H1 (cell line): Measurements from ENCODE around the gene HEBP1. TPM values are rescaled to one million over a fixed set of nuclear protein-coding genes. Genes with fewer than 3 reads are reported as not detected.

Source experiments
- CTCF ChIA-PET: fragments of 300-600 bp; sonication (Branson Sonifier 250); formaldehyde crosslinking; loops from one replicate; lab custom pipeline; 2021; ENCODE audit not compliant: partially characterized antibody; lab: Charles Lee
- POLR2A ChIA-PET: fragments of 300-600 bp; sonication (Branson Sonifier 250); formaldehyde crosslinking; loops from one replicate; lab custom pipeline; 2021; ENCODE audit warnings: inconsistent platforms; ENCODE audit not compliant: partially characterized antibody; lab: Charles Lee
- DNase-seq, 2 experiments: peaks; one replicate each; pipeline versions ENCODE4 v3.0.0 to v3.0.0-alpha.2; 2010 to 2022; ENCODE audit warnings: low spot score in 2 of 2, low read depth in 1 of 2, mixed read lengths in 1 of 2
- FAIRE-seq: peaks from 2 replicates; lab custom pipeline; 2011; peaks lifted over from hg19 to GRCh38; lab: Jason Lieb, UNC
- H2AFZ ChIP-seq: 2 replicates; pipeline ENCODE4 v1.8.1; 2012; ENCODE audit warnings: low read length, inconsistent platforms
- H2AK5ac ChIP-seq: 2 replicates; pipeline ENCODE4 v1.6.1; 2013; ENCODE audit warnings: low read depth, low read length
- H2BK120ac ChIP-seq: replicated peaks from 2 replicates; pipeline ENCODE3; 2013; ENCODE audit warnings: low read depth, low read length, inconsistent platforms
- H2BK12ac ChIP-seq: 2 replicates; pipeline ENCODE4 v1.6.1; 2013; ENCODE audit warnings: low read depth, low read length
- H2BK15ac ChIP-seq: 2 replicates; pipeline ENCODE4 v1.6.1; 2013; ENCODE audit warnings: low read length
- H2BK20ac ChIP-seq: 2 replicates; pipeline ENCODE4 v1.6.1; 2013; ENCODE audit warnings: low read length
- H2BK5ac ChIP-seq: 2 replicates; pipeline ENCODE4 v1.6.1; 2013; ENCODE audit warnings: low read depth, low read length
- H3K14ac ChIP-seq: 2 replicates; pipeline ENCODE4 v1.6.1; 2013; ENCODE audit warnings: inconsistent platforms; ENCODE audit not compliant: insufficient read length
- H3K18ac ChIP-seq: 2 replicates; pipeline ENCODE4 v1.6.1; 2013; ENCODE audit warnings: low read length; ENCODE audit errors: extremely low read depth
- H3K23ac ChIP-seq: 2 replicates; pipeline ENCODE4 v1.6.1; 2013; ENCODE audit warnings: inconsistent platforms; ENCODE audit not compliant: insufficient read length
- H3K23me2 ChIP-seq: 2 replicates; pipeline ENCODE4 v1.6.1; 2013; ENCODE audit warnings: low read depth, low read length
- H3K27ac ChIP-seq: 2 replicates; pipeline ENCODE4 v1.6.1; 2011; ENCODE audit warnings: low read depth, low read length, inconsistent platforms
- H3K27me3 ChIP-seq, 4 experiments: replicated peaks in 1 of 4; 1 replicate in 1 of 4; 2 replicates in 3 of 4; pipeline versions ENCODE4 v1.6.1 to v1.8.1; 2011 to 2013; ENCODE audit warnings: low read length in 3 of 4, mild to moderate bottlenecking in 3 of 4, inconsistent platforms in 2 of 4, mixed read lengths in 2 of 4, moderate library complexity in 1 of 4; ENCODE audit not compliant: control insufficient read depth in 3 of 4, insufficient read depth in 3 of 4; ENCODE audit errors: extremely low read depth in 1 of 4
- H3K36me3 ChIP-seq, 4 experiments: 2 replicates each; pipeline versions ENCODE4 v1.6.1 to v1.8.1; 2011 to 2013; ENCODE audit warnings: mild to moderate bottlenecking in 4 of 4, low read length in 3 of 4, moderate library complexity in 2 of 4, control low read depth in 1 of 4, inconsistent platforms in 1 of 4; ENCODE audit not compliant: insufficient read depth in 4 of 4, control insufficient read depth in 2 of 4
- H3K4ac ChIP-seq: replicated peaks from 2 replicates; pipeline ENCODE3; 2013; ENCODE audit warnings: low read length, low read depth, mixed read lengths, inconsistent platforms; ENCODE audit not compliant: insufficient read length
- H3K4me1 ChIP-seq, 4 experiments: replicated peaks in 1 of 4; 1 replicate in 1 of 4; 2 replicates in 3 of 4; pipeline versions ENCODE4 v1.6.1 to v1.8.1; 2011 to 2013; ENCODE audit warnings: low read length in 3 of 4, inconsistent platforms in 2 of 4, mixed read lengths in 1 of 4; ENCODE audit not compliant: insufficient read depth in 4 of 4, control insufficient read depth in 3 of 4
- H3K4me2 ChIP-seq, 2 experiments: 2 replicates each; pipeline versions ENCODE4 v1.6.1 to v1.8.1; 2011 to 2013; ENCODE audit warnings: low read depth in 2 of 2, low read length in 2 of 2, control low read depth in 1 of 2, inconsistent platforms in 1 of 2, mild to moderate bottlenecking in 1 of 2; ENCODE audit not compliant: insufficient read depth in 1 of 2
- H3K4me3 ChIP-seq, 4 experiments: fragments of 200-600, 300-600 bp in 1 of 4; sonication (generic), shearing (Covaris generic), sonication (Bioruptor Twin) in 1 of 4; 2 replicates each; pipeline versions ENCODE4 v1.5.1 to v1.8.1; 2011 to 2016; ENCODE audit warnings: low read length in 4 of 4, low read depth in 3 of 4, control low read depth in 2 of 4, inconsistent platforms in 2 of 4, mild to moderate bottlenecking in 2 of 4, mixed read lengths in 1 of 4, moderate library complexity in 1 of 4; ENCODE audit not compliant: insufficient read depth in 2 of 4; ENCODE audit errors: extremely low read depth in 1 of 4
- H3K56ac ChIP-seq: replicated peaks from 2 replicates; pipeline ENCODE3; 2013; ENCODE audit warnings: low read depth, mild to moderate bottlenecking, mixed read lengths, low read length, inconsistent platforms; ENCODE audit not compliant: insufficient read length
- H3K79me1 ChIP-seq: 2 replicates; pipeline ENCODE4 v1.6.1; 2013; ENCODE audit warnings: low read depth, low read length, control low read depth
- H3K79me2 ChIP-seq, 2 experiments: 2 replicates each; pipeline versions ENCODE4 v1.6.1 to v1.8.1; 2012 to 2013; ENCODE audit warnings: low read length in 2 of 2, mild to moderate bottlenecking in 2 of 2, inconsistent platforms in 1 of 2; ENCODE audit not compliant: insufficient read depth in 2 of 2, control insufficient read depth in 1 of 2
- H3K9ac ChIP-seq, 4 experiments: replicated peaks in 1 of 4; 1 replicate in 1 of 4; 2 replicates in 3 of 4; pipeline versions ENCODE4 v1.6.1 to v1.8.1; 2011 to 2013; ENCODE audit warnings: low read depth in 3 of 4, low read length in 3 of 4, control low read depth in 2 of 4, mild to moderate bottlenecking in 2 of 4, moderate library complexity in 2 of 4, inconsistent platforms in 1 of 4; ENCODE audit errors: extremely low read depth in 1 of 4
- H3K9me3 ChIP-seq, 2 experiments: 2 replicates each; pipeline versions ENCODE4 v1.6.1 to v1.8.1; 2012 to 2013; ENCODE audit warnings: mild to moderate bottlenecking in 2 of 2, moderate library complexity in 2 of 2, control low read depth in 1 of 2, inconsistent platforms in 1 of 2, low read depth in 1 of 2, low read length in 1 of 2, mixed read lengths in 1 of 2; ENCODE audit not compliant: insufficient read depth in 2 of 2
- H4K20me1 ChIP-seq, 2 experiments: replicated peaks in 1 of 2; 2 replicates each; pipeline versions ENCODE3 to v1.8.1; 2011 to 2013; ENCODE audit warnings: inconsistent platforms in 2 of 2, low read length in 2 of 2, mild to moderate bottlenecking in 1 of 2; ENCODE audit not compliant: insufficient read depth in 2 of 2, control insufficient read depth in 1 of 2
- H4K5ac ChIP-seq: 2 replicates; pipeline ENCODE4 v1.6.1; 2013; ENCODE audit warnings: low read length, low read depth, mixed read lengths, inconsistent platforms; ENCODE audit not compliant: insufficient read length
- H4K8ac ChIP-seq: 2 replicates; pipeline ENCODE4 v1.8.0; 2013; ENCODE audit warnings: mild to moderate bottlenecking, moderate library complexity, low read length, inconsistent platforms; ENCODE audit not compliant: insufficient read depth; ENCODE audit errors: extremely low read depth
- H4K91ac ChIP-seq: replicated peaks from 2 replicates; pipeline ENCODE3; 2013; ENCODE audit warnings: low read length, mixed read lengths, inconsistent platforms; ENCODE audit not compliant: insufficient read length
- CBX5 ChIP-seq: fragments of 300-800, 300-1000 bp; sonication (generic); IDR thresholded peaks from 2 replicates; pipeline ENCODE4 v1.7.1; 2016; ENCODE audit warnings: antibody characterized with exemption, low read length, low read depth
- CHD2 ChIP-seq: IDR thresholded peaks from 2 replicates; pipeline ENCODE4 v1.6.1; 2012; ENCODE audit warnings: low read length, improper control_type of control experiment
- CREB1 ChIP-seq: IDR thresholded peaks from 2 replicates; pipeline ENCODE4 v1.6.1; 2012; ENCODE audit warnings: inconsistent platforms
- GABPA ChIP-seq: IDR thresholded peaks from 2 replicates; pipeline ENCODE4 v1.6.1; 2011; ENCODE audit warnings: mild to moderate bottlenecking, low read length, moderate library complexity, borderline replicate concordance; ENCODE audit not compliant: insufficient read depth
- GTF2F1 ChIP-seq: IDR thresholded peaks from 2 replicates; pipeline ENCODE4 v1.6.1; 2012; ENCODE audit warnings: low read depth, low read length, improper control_type of control experiment, borderline replicate concordance
- KDM4A ChIP-seq: IDR thresholded peaks from one replicate; pipeline ENCODE4 v1.7.1; 2012; ENCODE audit warnings: low read depth, mild to moderate bottlenecking, moderate library complexity, low read length, inconsistent platforms; ENCODE audit not compliant: severe bottlenecking
- POLR2A ChIP-seq, 2 experiments: IDR thresholded peaks; 1 replicate in 1 of 2; 2 replicates in 1 of 2; pipeline ENCODE4 v1.6.1; 2011; ENCODE audit warnings: low read depth in 2 of 2, low read length in 2 of 2, mild to moderate bottlenecking in 2 of 2; ENCODE audit errors: control extremely low read depth in 1 of 2
- RBBP5 ChIP-seq: IDR thresholded peaks from 2 replicates; pipeline ENCODE4 v1.7.1; 2012; ENCODE audit warnings: low read depth, mild to moderate bottlenecking, inconsistent platforms, low read length, moderate library complexity, borderline replicate concordance
- SIN3A ChIP-seq, 2 experiments: IDR thresholded peaks in 1 of 2; conservative IDR thresholded peaks in 1 of 2; 2 replicates each; pipeline ENCODE4 v1.6.1; 2011 to 2012; ENCODE audit warnings: low read length in 2 of 2, improper control_type of control experiment in 1 of 2, low read depth in 1 of 2, mild to moderate bottlenecking in 1 of 2
- SIRT6 ChIP-seq: IDR thresholded peaks from one replicate; pipeline ENCODE4 v1.7.1; 2012; ENCODE audit warnings: low read length, inconsistent platforms
- SIX5 ChIP-seq: IDR thresholded peaks from 2 replicates; pipeline ENCODE4 v1.6.1; 2011; ENCODE audit warnings: mild to moderate bottlenecking, low read depth, low read length
- TCF12 ChIP-seq: IDR thresholded peaks from 2 replicates; pipeline ENCODE4 v1.6.1; 2011; ENCODE audit warnings: low read depth, mild to moderate bottlenecking, low read length
- WGBS, 2 experiments: shearing (Covaris generic) in 1 of 2; methylation state at CpG; one replicate each; pipeline versions ENCODE4 v1.1.6 to v1.1.7; 2013 to 2015; ENCODE audit warnings: low lambda C conversion rate in 2 of 2, mixed read lengths in 2 of 2, inconsistent platforms in 1 of 2, low coverage in 1 of 2, missing lambda C conversion rate in 1 of 2; ENCODE audit not compliant: insufficient replicate concordance in 2 of 2, insufficient coverage in 1 of 2, insufficient read length in 1 of 2; ENCODE audit errors: extremely low coverage in 1 of 2, missing lambda C conversion rate in 1 of 2; 5-methylcytosine and 5-hydroxymethylcytosine counted together
- polyA plus RNA-seq, 7 experiments: library from polyadenylated mRNA; depleted of rRNA in 3 of 7; stranded (reverse) in 5 of 7; unstranded in 2 of 7; fragments of >200 nt in 5 of 7; fragments of 200-250 nt in 2 of 7; gene quantifications; 1 replicate in 5 of 7; 2 replicates in 1 of 7; 4 replicates in 1 of 7; pipeline versions ENCODE4 v1.2.1 to v1.2.3, GENCODE V29; 2011 to 2013; ENCODE audit warnings: missing spikeins in 2 of 7, mixed read lengths in 2 of 7
- total RNA-seq: library from RNA; stranded (reverse); fragmentation: NEBNext Ultra II Directional; extraction: Animal tissue kit (Norgen Biotek cat#: 25700); gene quantifications from 2 replicates; pipeline ENCODE4 v1.2.1, GENCODE V29; 2021
- TF ChIP-seq, protein P1 (sequence below): IDR thresholded peaks from 2 replicates; pipeline ENCODE4 v1.6.1; 2011; ENCODE audit warnings: low read length, improper control_type of control experiment

Gene HEBP1
- total and polyA plus RNA-seq, 2 of the 8 experiments (the other 6 are each of a cell fraction or from before 2014, with no cell fraction given): 30.8 to 56.1 TPM

DNA sequence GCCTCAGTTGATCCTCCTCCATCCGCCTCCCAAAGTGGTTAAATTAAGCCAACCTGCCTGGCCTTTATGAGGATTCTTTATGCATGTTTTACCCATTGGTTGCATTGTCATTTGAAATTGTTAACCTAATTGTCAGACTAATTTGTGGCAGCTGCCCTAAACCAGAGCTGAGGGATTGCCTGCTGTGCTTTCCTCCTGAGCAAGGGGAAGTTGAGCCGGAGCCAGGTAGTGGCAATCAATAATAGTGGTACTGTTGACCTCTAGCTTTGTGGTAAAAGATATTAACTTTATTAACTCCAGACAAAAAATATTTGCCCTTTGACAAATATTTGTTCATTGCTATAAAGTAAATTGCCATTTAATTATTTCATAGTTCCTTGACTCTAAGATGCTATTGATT, 5.6 kb upstream of the HEBP1 start:
- Histone ChIP-seq H3K27me3 (peaks cover 0 to 15% (median 6%) of the 10 kb centered on the region in 4 experiments; a peak in 4 of 7 replicates), H3K79me1 (no peaks in the 10 kb centered on the region; the same call in 1 of the 2 replicates), H3K4me2 (peak overlapping the region; percentile 10 to 54; a peak in 3 of 4 replicates), H3K23me2 (peaks cover 7% of the 10 kb centered on the region), H4K20me1 (no peaks in the 10 kb centered on the region), H3K27ac (no peak overlapping the region), H4K91ac (no peak overlapping the region), H3K4me1 (peaks cover 8 to 22% (median 16%) of the 10 kb centered on the region in 4 experiments), H3K79me2 (peaks cover 0 to 14% of the 10 kb centered on the region in 2 experiments; a peak in 1 of 4 replicates), H2BK120ac (no peak overlapping the region), H3K18ac (no peak overlapping the region), H2AFZ (no peak overlapping the region), H2BK5ac (peak overlapping the region; percentile 82; the same call in 1 of the 2 replicates), H2BK12ac (no peak overlapping the region), H3K36me3 (0 out of 8 replicates have a peak, but pooled peaks cover 0 to 2% (median 0%) of the 10 kb centered on the region in 4 experiments), H3K14ac (no peak overlapping the region), H3K23ac (no peak overlapping the region), H4K8ac (no peak overlapping the region), H3K9me3 (no peaks in the 10 kb centered on the region), H3K4me3 (peak overlapping the region in 1 of 4 experiments; percentile 22; a peak in 1 of 8 replicates), H2BK20ac (0 out of 2 replicates have a peak overlapping the region, but pooled peaks have one; percentile 15), H2AK5ac (no peak overlapping the region), H4K5ac (no peak overlapping the region), H3K56ac (no peak overlapping the region), H2BK15ac (no peak overlapping the region), H3K9ac (no peak overlapping the region), H3K4ac (no peak overlapping the region)
- DNase-seq (no peak), FAIRE-seq (no peak)
- POLR2A ChIA-PET: interaction anchor here (1.3 kb wide), 1 partner anchor 82 kb away, joined by 5 read pairs; no protein-coding TSS in a partner anchor
- CTCF ChIA-PET: interaction anchor here (1.0 to 2.0 kb wide), 5 partner anchors 20 to 83 kb away, joined by 3 to 6 read pairs (median 5); partner anchors contain the start of gene FAM234B
- WGBS, 2 experiments: 16% methylated on average over 2 of the region's 2 CpGs; no CpG with 5 or more reads in 1 of the 2 experiments
- TF ChIP-seq TCF12: no peak
- no peak for TF ChIP-seq SIX5
- TF ChIP-seq KDM4A: no peak
- no peak for TF ChIP-seq GABPA
- TF ChIP-seq SIRT6: no peak
- TF ChIP-seq, protein P1, sequence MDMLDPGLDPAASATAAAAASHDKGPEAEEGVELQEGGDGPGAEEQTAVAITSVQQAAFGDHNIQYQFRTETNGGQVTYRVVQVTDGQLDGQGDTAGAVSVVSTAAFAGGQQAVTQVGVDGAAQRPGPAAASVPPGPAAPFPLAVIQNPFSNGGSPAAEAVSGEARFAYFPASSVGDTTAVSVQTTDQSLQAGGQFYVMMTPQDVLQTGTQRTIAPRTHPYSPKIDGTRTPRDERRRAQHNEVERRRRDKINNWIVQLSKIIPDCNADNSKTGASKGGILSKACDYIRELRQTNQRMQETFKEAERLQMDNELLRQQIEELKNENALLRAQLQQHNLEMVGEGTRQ: no peak
- TF ChIP-seq POLR2A (IDR thresholded peaks at IDR 0.05; ENCODE audit: control extremely low read depth in 1 of 2, low read depth in 2 of 2, low read length in 2 of 2): no peak
- no peak for TF ChIP-seq RBBP5
- no peak for TF ChIP-seq SIN3A (conservative IDR thresholded peaks at IDR 0.05 in 1 of 2, IDR thresholded peaks at IDR 0.05 in 1 of 2; ENCODE audit: low read depth in 1 of 2, low read length in 2 of 2)
- TF ChIP-seq CREB1: no peak
- TF ChIP-seq CHD2: no peak
- TF ChIP-seq GTF2F1: no peak
- TF ChIP-seq CBX5: no peak
